Tibial nerve (tissue), 4 donors: ENCODE data around the gene UGT1A8.
"Not testable (repeated sequence)": the region's sequence is repeated elsewhere in the genome, so short reads cannot be mapped to it uniquely, and the experiment has no call there.

Experiments used
- EP300 ChIP-seq, 2 donors: sonication (generic); formaldehyde crosslinking; IDR thresholded peaks; one replicate each; pipeline ENCODE4 v1.6.1; 2017; ENCODE audit warnings: antibody characterized with exemption in 2 of 2, mild to moderate bottlenecking in 1 of 2
- POLR2A ChIP-seq, 2 donors: fragments of 450-650 bp; IDR thresholded peaks; one replicate each; pipeline ENCODE4 v1.6.1; 2017; ENCODE audit warnings: antibody characterized with exemption in 2 of 2, mild to moderate bottlenecking in 2 of 2, moderate library complexity in 2 of 2
- TF ChIP-seq, protein P1 (sequence below), 5 experiments: fragments of 200-600 bp in 3 of 5; fragments of 450-650 bp in 2 of 5; sonication (generic) in 3 of 5; IDR thresholded peaks; one replicate each; pipeline ENCODE4 v1.5.1; 2016 to 2019; ENCODE audit warnings: antibody characterized with exemption in 5 of 5, mild to moderate bottlenecking in 3 of 5, moderate library complexity in 2 of 5

DNA sequence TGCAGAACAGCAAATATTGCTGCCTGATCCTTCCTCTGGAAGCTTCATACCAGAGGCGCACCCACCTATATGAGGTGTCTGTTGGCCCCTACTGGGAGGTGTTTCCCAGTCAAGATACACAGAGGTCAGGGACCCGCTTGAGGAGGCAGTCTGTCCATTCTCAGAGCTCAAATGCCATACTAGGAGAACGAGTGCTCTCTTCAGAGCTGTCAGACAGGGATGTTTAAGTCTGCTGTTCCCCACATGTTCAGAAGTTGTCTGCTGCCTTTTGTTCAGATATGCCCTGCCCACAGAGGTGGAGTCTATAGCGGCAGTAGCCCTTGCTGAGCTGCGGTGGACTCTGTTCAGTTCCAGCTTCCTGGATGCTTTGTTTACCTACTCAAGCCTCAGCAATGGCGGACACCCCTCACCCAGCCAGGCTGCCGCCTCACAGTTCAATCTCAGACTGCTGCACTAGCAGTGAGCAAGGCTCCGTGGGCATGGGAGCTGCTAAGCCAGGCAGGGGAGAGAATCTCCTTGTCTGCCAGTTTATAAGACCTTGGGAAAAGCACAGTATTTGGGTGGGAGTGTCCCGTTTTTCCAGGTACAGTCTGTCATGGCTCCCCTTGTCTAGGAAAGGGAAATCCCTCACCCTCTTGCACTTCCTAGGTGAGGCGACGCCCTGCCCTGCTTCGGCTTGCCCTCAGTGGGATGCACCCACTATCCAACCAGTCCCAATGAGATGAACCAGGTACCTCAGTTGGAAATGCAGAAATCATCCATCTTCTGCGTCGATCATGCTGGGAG, 119.6 kb downstream of the UGT1A8 start:
- TF ChIP-seq, protein P1, sequence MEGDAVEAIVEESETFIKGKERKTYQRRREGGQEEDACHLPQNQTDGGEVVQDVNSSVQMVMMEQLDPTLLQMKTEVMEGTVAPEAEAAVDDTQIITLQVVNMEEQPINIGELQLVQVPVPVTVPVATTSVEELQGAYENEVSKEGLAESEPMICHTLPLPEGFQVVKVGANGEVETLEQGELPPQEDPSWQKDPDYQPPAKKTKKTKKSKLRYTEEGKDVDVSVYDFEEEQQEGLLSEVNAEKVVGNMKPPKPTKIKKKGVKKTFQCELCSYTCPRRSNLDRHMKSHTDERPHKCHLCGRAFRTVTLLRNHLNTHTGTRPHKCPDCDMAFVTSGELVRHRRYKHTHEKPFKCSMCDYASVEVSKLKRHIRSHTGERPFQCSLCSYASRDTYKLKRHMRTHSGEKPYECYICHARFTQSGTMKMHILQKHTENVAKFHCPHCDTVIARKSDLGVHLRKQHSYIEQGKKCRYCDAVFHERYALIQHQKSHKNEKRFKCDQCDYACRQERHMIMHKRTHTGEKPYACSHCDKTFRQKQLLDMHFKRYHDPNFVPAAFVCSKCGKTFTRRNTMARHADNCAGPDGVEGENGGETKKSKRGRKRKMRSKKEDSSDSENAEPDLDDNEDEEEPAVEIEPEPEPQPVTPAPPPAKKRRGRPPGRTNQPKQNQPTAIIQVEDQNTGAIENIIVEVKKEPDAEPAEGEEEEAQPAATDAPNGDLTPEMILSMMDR (IDR thresholded peaks at IDR 0.05): not testable (repeated sequence)
- TF ChIP-seq POLR2A, EP300 (IDR thresholded peaks at IDR 0.05): not testable (repeated sequence)
